Measurements from ENCODE around the gene LCE3D.

- TF ChIP-seq YY1 (IDR thresholded peaks at IDR 0.05; ENCODE audit: insufficient read depth, insufficient read length) = no peak
- TF ChIP-seq SUZ12 (IDR thresholded peaks at IDR 0.05; ENCODE audit: extremely low read depth, insufficient read depth, insufficient read length) = no peak
- TF ChIP-seq ZNF274 (IDR thresholded peaks at IDR 0.05; ENCODE audit: low read depth, low read length) = no peak
These were observed 36.5 kb downstream of the LCE3D start for GRCh38 chr1:152543820-152544219.

Measured in NT2/D1 (cell line).